ENCODE measurements around the gene TP73.

- TF ChIP-seq CTCF (IDR thresholded peaks at IDR 0.05 in 2 of 3, conservative IDR thresholded peaks at IDR 0.05 in 1 of 3; ENCODE audit: borderline replicate concordance in 1 of 3, insufficient read depth in 1 of 3, low read depth in 2 of 3, low read length in 2 of 3) (no peak), EZH2phosphoT487 (IDR thresholded peaks at IDR 0.05; ENCODE audit: borderline replicate concordance) (no peak)
Observed at GRCh38 chr1:3634059-3634800, 18.1 kb upstream of the TP73 start.
